Neural progenitor cell (in vitro differentiated cells): ENCODE results near the gene MSL1. TPM values are rescaled to one million over a fixed set of nuclear protein-coding genes. Genes with fewer than 3 reads are reported as not detected.

ENCODE experiments used
- DNase-seq: peaks from one replicate; pipeline ENCODE4 v3.0.0-alpha.2; 2016; ENCODE audit warnings: low spot score
- H2AFZ ChIP-seq: fragments of 200-600 bp; sonication (generic); replicated peaks from 2 replicates; pipeline ENCODE4 v1.6.1; 2016; ENCODE audit warnings: antibody characterized with exemption
- H3F3A ChIP-seq: fragments of 200-600 bp; sonication (generic); 2 replicates; pipeline ENCODE4 v1.6.1; 2016; ENCODE audit warnings: antibody characterized with exemption, low read depth
- H3K27ac ChIP-seq: fragments of 200-600 bp; sonication (generic); 2 replicates; pipeline ENCODE4 v1.5.1; 2016; ENCODE audit warnings: mild to moderate bottlenecking
- H3K27me3 ChIP-seq: fragments of 200-600 bp; sonication (generic); 2 replicates; pipeline ENCODE4 v1.6.1; 2016; ENCODE audit warnings: mild to moderate bottlenecking, moderate library complexity
- H3K36me3 ChIP-seq: fragments of 200-600 bp; sonication (generic); 2 replicates; pipeline ENCODE4 v1.5.1; 2016
- H3K4me1 ChIP-seq: fragments of 200-600 bp; sonication (generic); 2 replicates; pipeline ENCODE4 v1.6.1; 2016; ENCODE audit warnings: mixed run types
- H3K4me2 ChIP-seq: fragments of 200-600 bp; sonication (generic); 2 replicates; pipeline ENCODE4 v1.6.1; 2016
- H3K4me3 ChIP-seq: fragments of 200-600 bp; sonication (generic); 2 replicates; pipeline ENCODE4 v1.5.1; 2016
- H3K79me2 ChIP-seq: fragments of 200-600 bp; sonication (generic); 2 replicates; pipeline ENCODE4 v1.6.1; 2016; ENCODE audit warnings: low read depth
- H3K9ac ChIP-seq: fragments of 200-600 bp; sonication (generic); 2 replicates; pipeline ENCODE4 v1.6.1; 2016
- H3K9me3 ChIP-seq: fragments of 200-600 bp; sonication (generic); 2 replicates; pipeline ENCODE4 v1.5.1; 2016; ENCODE audit warnings: low read depth
- H4K20me1 ChIP-seq: fragments of 200-600 bp; sonication (generic); 2 replicates; pipeline ENCODE4 v1.6.1; 2016; ENCODE audit warnings: low read depth
- H3K27ac Mint-ChIP-seq: 3 replicates; pipeline ENCODE4 v1.8.0; 2021; ENCODE audit warnings: mixed read lengths
- H3K27me3 Mint-ChIP-seq: 2 replicates; pipeline ENCODE4 v1.8.0; 2022; ENCODE audit warnings: low read depth, mild to moderate bottlenecking, inconsistent platforms, moderate library complexity, mixed read lengths; ENCODE audit not compliant: insufficient read depth
- H3K36me3 Mint-ChIP-seq: 3 replicates; pipeline ENCODE4 v1.8.0; 2021; ENCODE audit warnings: mixed read lengths
- H3K4me1 Mint-ChIP-seq: 3 replicates; pipeline ENCODE4 v1.8.0; 2021; ENCODE audit warnings: mixed read lengths
- H3K4me3 Mint-ChIP-seq: 3 replicates; pipeline ENCODE4 v1.8.0; 2021; ENCODE audit warnings: mild to moderate bottlenecking, moderate library complexity, mixed read lengths
- H3K9me3 Mint-ChIP-seq: 3 replicates; pipeline ENCODE4 v1.8.0; 2020; ENCODE audit warnings: mixed read lengths
- CTCF ChIP-seq: fragments of 200-600 bp; sonication (generic); IDR thresholded peaks from 2 replicates; pipeline ENCODE4 v1.5.1; 2017; ENCODE audit warnings: antibody characterized with exemption, mild to moderate bottlenecking
- EZH2 ChIP-seq: fragments of 200-600 bp; sonication (generic); IDR thresholded peaks from 2 replicates; pipeline ENCODE4 v1.6.1; 2017; ENCODE audit warnings: antibody characterized with exemption, mild to moderate bottlenecking, moderate library complexity
- EZH2phosphoT487 ChIP-seq: fragments of 200-600 bp; sonication (generic); IDR thresholded peaks from 2 replicates; pipeline ENCODE4 v1.6.1; 2017; ENCODE audit warnings: antibody characterized with exemption
- total RNA-seq: library from RNA; depleted of rRNA; stranded (reverse); fragments of >200 nt; gene quantifications from 2 replicates; pipeline ENCODE4 v1.2.3, GENCODE V29; 2015; ENCODE audit warnings: low replicate concordance

MSL1 gene
- total RNA-seq, 1 donor from 2014 or later, result 190 TPM

GRCh38 chr17:40112191-40112711, 9.5 kb upstream of the MSL1 start:
- H3K9me3 Mint-ChIP-seq, result no peaks in the 10 kb centered on the region
- Histone ChIP-seq H3K27ac (no peak overlapping the region), H4K20me1 (no peaks in the 10 kb centered on the region), H3K79me2 (no peaks in the 10 kb centered on the region), H2AFZ (no peak overlapping the region), H3K9ac (no peak overlapping the region), H3K36me3 (no peaks in the 10 kb centered on the region), H3K27me3 (no peaks in the 10 kb centered on the region), H3K4me1 (peaks cover 57% of the 10 kb centered on the region), H3K4me2 (no peak overlapping the region), H3F3A (peaks cover 77% of the 10 kb centered on the region), H3K9me3 (no peaks in the 10 kb centered on the region), H3K4me3 (no peak overlapping the region)
- no peak for DNase-seq
- no peaks in the 10 kb centered on the region for H3K27me3 Mint-ChIP-seq
- TF ChIP-seq CTCF (no peak), EZH2phosphoT487 (no peak), EZH2 (no peak)
- no peak overlapping the region for H3K4me3 Mint-ChIP-seq
- H3K36me3 Mint-ChIP-seq, result no peaks in the 10 kb centered on the region
- no peak overlapping the region for H3K27ac Mint-ChIP-seq
- peaks cover 65% of the 10 kb centered on the region for H3K4me1 Mint-ChIP-seq

- no peaks in the 10 kb centered on the region for H4K20me1 ChIP-seq
- H3K36me3 ChIP-seq, result no peaks in the 10 kb centered on the region
- TF ChIP-seq EZH2phosphoT487 (no peak), CTCF (no peak), EZH2 (no peak)
- peaks cover 73% of the 10 kb centered on the region for H3F3A ChIP-seq
- Mint-ChIP-seq H3K4me3 (peak overlapping the region; percentile 83), H3K27ac (peak overlapping the region; percentile 92), H3K4me1 (peaks cover 60% of the 10 kb centered on the region), H3K27me3 (no peaks in the 10 kb centered on the region), H3K9me3 (no peaks in the 10 kb centered on the region), H3K36me3 (no peaks in the 10 kb centered on the region)
- peak overlapping the region; percentile 64 for H3K4me2 ChIP-seq
- no peak overlapping the region for H3K4me3 ChIP-seq
- H3K79me2 ChIP-seq, result no peaks in the 10 kb centered on the region
- no peaks in the 10 kb centered on the region for H3K27me3 ChIP-seq
- H2AFZ ChIP-seq, result no peak overlapping the region
- H3K9me3 ChIP-seq, result no peaks in the 10 kb centered on the region
- no peak overlapping the region for H3K27ac ChIP-seq
- DNase-seq, result no peak
- H3K4me1 ChIP-seq, result peaks cover 53% of the 10 kb centered on the region
- no peak overlapping the region for H3K9ac ChIP-seq
Observed at GRCh38 chr17:40112718-40113109, 9.1 kb upstream of the MSL1 start.

- H3K27me3 Mint-ChIP-seq, result no peaks in the 10 kb centered on the region
- peaks cover 55% of the 10 kb centered on the region for H3K4me1 Mint-ChIP-seq
- H3K4me1 ChIP-seq, result peaks cover 50% of the 10 kb centered on the region
Observed at GRCh38 chr17:40113110-40113906, 8.5 kb upstream of the MSL1 start.

More at GRCh38 chr17:40113110-40113906, 8.5 kb upstream of the MSL1 start:
- Histone ChIP-seq H3K4me2 (peak overlapping the region; percentile 64), H3K4me3 (peak overlapping the region; percentile 22), H3K9me3 (no peaks in the 10 kb centered on the region), H3K36me3 (no peaks in the 10 kb centered on the region), H3F3A (peaks cover 68% of the 10 kb centered on the region), H4K20me1 (no peaks in the 10 kb centered on the region), H3K27me3 (no peaks in the 10 kb centered on the region), H2AFZ (peak overlapping the region; percentile 30), H3K27ac (peak overlapping the region; percentile 88), H3K9ac (no peak overlapping the region), H3K79me2 (no peaks in the 10 kb centered on the region)
- Mint-ChIP-seq H3K36me3 (no peaks in the 10 kb centered on the region), H3K27ac (peak overlapping the region; percentile 92), H3K4me3 (peak overlapping the region; percentile 83), H3K9me3 (no peaks in the 10 kb centered on the region)
- peak; percentile 93 for DNase-seq
- TF ChIP-seq EZH2phosphoT487 (no peak), EZH2 (no peak), CTCF (peak; percentile 84)
